Measurements from ENCODE around the gene ZNF133.

DNA sequence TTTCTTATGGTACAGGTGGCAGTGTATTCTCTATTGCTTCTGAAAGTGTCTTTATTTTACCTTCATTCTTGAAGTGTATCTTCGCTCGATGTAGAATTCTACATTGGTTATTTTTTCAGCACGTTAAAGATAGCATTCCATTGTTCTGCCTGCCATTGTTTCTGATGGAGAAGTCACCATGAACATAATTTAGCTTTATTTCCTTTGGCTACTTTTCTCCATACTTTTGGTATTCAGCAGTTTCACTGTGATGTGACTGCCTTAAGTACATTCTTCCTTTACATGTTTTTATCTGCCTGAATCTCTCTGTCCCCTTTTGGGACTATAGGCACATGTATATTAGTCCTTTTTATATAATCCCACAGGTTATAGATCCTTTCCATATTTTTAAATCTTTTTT lies 19.0 kb downstream of the ZNF133 start:
- TF ChIP-seq, protein P1, sequence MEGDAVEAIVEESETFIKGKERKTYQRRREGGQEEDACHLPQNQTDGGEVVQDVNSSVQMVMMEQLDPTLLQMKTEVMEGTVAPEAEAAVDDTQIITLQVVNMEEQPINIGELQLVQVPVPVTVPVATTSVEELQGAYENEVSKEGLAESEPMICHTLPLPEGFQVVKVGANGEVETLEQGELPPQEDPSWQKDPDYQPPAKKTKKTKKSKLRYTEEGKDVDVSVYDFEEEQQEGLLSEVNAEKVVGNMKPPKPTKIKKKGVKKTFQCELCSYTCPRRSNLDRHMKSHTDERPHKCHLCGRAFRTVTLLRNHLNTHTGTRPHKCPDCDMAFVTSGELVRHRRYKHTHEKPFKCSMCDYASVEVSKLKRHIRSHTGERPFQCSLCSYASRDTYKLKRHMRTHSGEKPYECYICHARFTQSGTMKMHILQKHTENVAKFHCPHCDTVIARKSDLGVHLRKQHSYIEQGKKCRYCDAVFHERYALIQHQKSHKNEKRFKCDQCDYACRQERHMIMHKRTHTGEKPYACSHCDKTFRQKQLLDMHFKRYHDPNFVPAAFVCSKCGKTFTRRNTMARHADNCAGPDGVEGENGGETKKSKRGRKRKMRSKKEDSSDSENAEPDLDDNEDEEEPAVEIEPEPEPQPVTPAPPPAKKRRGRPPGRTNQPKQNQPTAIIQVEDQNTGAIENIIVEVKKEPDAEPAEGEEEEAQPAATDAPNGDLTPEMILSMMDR (IDR thresholded peaks at IDR 0.05; ENCODE audit: low read length), result no peak
- TF ChIP-seq EZH2 (optimal IDR thresholded peaks at IDR 0.05; ENCODE audit: low read depth, low read length), result no peak

All from MM.1S (cell line).